Measurements from ENCODE around the gene LRSAM1.

- TF ChIP-seq POLR2A (IDR thresholded peaks at IDR 0.05) = no peak
- no peak for TF ChIP-seq EP300 (IDR thresholded peaks at IDR 0.05)
- TF ChIP-seq CTCF (IDR thresholded peaks at IDR 0.05) = no peak
- no peak for TF ChIP-seq POLR2AphosphoS5 (IDR thresholded peaks at IDR 0.05)
Measured at GRCh38 chr9:127539982-127540663, 88.8 kb downstream of the LRSAM1 start.
